ENCODE data around the gene EEF1AKMT2.

- TF ChIP-seq, protein P1, sequence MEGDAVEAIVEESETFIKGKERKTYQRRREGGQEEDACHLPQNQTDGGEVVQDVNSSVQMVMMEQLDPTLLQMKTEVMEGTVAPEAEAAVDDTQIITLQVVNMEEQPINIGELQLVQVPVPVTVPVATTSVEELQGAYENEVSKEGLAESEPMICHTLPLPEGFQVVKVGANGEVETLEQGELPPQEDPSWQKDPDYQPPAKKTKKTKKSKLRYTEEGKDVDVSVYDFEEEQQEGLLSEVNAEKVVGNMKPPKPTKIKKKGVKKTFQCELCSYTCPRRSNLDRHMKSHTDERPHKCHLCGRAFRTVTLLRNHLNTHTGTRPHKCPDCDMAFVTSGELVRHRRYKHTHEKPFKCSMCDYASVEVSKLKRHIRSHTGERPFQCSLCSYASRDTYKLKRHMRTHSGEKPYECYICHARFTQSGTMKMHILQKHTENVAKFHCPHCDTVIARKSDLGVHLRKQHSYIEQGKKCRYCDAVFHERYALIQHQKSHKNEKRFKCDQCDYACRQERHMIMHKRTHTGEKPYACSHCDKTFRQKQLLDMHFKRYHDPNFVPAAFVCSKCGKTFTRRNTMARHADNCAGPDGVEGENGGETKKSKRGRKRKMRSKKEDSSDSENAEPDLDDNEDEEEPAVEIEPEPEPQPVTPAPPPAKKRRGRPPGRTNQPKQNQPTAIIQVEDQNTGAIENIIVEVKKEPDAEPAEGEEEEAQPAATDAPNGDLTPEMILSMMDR (IDR thresholded peaks at IDR 0.05): peak in 3 of 5 experiments; percentile 4 to 17 (median 15)
- peak; percentile 11 to 44 for TF ChIP-seq POLR2A (IDR thresholded peaks at IDR 0.05)
- TF ChIP-seq EP300 (IDR thresholded peaks at IDR 0.05): peak; percentile 97 to 100
Measured at GRCh38 chr10:124724279-124725027, 67.2 kb downstream of the EEF1AKMT2 start.
